ENCODE measurements around the gene SLC6A19. TPM values are rescaled to one million over a fixed set of nuclear protein-coding genes. Genes with fewer than 3 reads are reported as not detected.

SLC6A19 gene
- total and polyA plus RNA-seq, 9 of the 15 experiments (the other 6 are each of a cell fraction or from before 2014, with no cell fraction given), result 0.03 to 1.6 (median 0.59) TPM

- TF ChIP-seq HCFC1 (IDR thresholded peaks at IDR 0.05; ENCODE audit: low read depth, low read length), result no peak
- TF ChIP-seq MTA3 (IDR thresholded peaks at IDR 0.05; ENCODE audit: borderline replicate concordance), result no peak; the same call in 1 of the 2 replicates
- TF ChIP-seq, protein P1, sequence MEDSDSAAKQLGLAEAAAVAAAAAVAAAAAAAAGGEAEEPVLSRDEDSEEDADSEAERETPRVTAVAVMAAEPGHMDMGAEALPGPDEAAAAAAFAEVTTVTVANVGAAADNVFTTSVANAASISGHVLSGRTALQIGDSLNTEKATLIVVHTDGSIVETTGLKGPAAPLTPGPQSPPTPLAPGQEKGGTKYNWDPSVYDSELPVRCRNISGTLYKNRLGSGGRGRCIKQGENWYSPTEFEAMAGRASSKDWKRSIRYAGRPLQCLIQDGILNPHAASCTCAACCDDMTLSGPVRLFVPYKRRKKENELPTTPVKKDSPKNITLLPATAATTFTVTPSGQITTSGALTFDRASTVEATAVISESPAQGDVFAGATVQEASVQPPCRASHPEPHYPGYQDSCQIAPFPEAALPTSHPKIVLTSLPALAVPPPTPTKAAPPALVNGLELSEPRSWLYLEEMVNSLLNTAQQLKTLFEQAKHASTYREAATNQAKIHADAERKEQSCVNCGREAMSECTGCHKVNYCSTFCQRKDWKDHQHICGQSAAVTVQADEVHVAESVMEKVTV (CRISPR knock-in tag; IDR thresholded peaks at IDR 0.05), result peak; percentile 84
- TF ChIP-seq SMC3 (conservative IDR thresholded peaks at IDR 0.05; ENCODE audit: insufficient read depth, low read depth, low read length), result peak; percentile 97
- TF ChIP-seq, protein P2, sequence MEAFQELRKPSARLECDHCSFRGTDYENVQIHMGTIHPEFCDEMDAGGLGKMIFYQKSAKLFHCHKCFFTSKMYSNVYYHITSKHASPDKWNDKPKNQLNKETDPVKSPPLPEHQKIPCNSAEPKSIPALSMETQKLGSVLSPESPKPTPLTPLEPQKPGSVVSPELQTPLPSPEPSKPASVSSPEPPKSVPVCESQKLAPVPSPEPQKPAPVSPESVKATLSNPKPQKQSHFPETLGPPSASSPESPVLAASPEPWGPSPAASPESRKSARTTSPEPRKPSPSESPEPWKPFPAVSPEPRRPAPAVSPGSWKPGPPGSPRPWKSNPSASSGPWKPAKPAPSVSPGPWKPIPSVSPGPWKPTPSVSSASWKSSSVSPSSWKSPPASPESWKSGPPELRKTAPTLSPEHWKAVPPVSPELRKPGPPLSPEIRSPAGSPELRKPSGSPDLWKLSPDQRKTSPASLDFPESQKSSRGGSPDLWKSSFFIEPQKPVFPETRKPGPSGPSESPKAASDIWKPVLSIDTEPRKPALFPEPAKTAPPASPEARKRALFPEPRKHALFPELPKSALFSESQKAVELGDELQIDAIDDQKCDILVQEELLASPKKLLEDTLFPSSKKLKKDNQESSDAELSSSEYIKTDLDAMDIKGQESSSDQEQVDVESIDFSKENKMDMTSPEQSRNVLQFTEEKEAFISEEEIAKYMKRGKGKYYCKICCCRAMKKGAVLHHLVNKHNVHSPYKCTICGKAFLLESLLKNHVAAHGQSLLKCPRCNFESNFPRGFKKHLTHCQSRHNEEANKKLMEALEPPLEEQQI (IDR thresholded peaks at IDR 0.05), result no peak
- TF ChIP-seq ZNF445 (CRISPR knock-in tag; IDR thresholded peaks at IDR 0.05; ENCODE audit: low read depth), result no peak
- TF ChIP-seq, protein P3, sequence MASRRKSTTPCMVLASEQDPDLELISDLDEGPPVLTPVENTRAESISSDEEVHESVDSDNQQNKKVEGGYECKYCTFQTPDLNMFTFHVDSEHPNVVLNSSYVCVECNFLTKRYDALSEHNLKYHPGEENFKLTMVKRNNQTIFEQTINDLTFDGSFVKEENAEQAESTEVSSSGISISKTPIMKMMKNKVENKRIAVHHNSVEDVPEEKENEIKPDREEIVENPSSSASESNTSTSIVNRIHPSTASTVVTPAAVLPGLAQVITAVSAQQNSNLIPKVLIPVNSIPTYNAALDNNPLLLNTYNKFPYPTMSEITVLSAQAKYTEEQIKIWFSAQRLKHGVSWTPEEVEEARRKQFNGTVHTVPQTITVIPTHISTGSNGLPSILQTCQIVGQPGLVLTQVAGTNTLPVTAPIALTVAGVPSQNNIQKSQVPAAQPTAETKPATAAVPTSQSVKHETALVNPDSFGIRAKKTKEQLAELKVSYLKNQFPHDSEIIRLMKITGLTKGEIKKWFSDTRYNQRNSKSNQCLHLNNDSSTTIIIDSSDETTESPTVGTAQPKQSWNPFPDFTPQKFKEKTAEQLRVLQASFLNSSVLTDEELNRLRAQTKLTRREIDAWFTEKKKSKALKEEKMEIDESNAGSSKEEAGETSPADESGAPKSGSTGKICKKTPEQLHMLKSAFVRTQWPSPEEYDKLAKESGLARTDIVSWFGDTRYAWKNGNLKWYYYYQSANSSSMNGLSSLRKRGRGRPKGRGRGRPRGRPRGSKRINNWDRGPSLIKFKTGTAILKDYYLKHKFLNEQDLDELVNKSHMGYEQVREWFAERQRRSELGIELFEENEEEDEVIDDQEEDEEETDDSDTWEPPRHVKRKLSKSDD (conservative IDR thresholded peaks at IDR 0.05; ENCODE audit: low read length), result no peak
- no peak for TF ChIP-seq EZH2 (IDR thresholded peaks at IDR 0.05; ENCODE audit: borderline replicate concordance, low read depth, low read length)
- no peak for TF ChIP-seq EWSR1 (IDR thresholded peaks at IDR 0.05; ENCODE audit: borderline replicate concordance, low read depth, partially characterized antibody)
- no peak for TF ChIP-seq ATF1 (CRISPR knock-in tag; IDR thresholded peaks at IDR 0.05)
- TF ChIP-seq ATF1 (tag; IDR thresholded peaks at IDR 0.05), result peak; percentile 47; the same call in 1 of the 2 replicates
- TF ChIP-seq, protein P4, sequence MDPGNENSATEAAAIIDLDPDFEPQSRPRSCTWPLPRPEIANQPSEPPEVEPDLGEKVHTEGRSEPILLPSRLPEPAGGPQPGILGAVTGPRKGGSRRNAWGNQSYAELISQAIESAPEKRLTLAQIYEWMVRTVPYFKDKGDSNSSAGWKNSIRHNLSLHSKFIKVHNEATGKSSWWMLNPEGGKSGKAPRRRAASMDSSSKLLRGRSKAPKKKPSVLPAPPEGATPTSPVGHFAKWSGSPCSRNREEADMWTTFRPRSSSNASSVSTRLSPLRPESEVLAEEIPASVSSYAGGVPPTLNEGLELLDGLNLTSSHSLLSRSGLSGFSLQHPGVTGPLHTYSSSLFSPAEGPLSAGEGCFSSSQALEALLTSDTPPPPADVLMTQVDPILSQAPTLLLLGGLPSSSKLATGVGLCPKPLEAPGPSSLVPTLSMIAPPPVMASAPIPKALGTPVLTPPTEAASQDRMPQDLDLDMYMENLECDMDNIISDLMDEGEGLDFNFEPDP (CRISPR knock-in tag; IDR thresholded peaks at IDR 0.05), result no peak
- no peak for TF ChIP-seq POLR2AphosphoS5 (IDR thresholded peaks at IDR 0.05; ENCODE audit: control insufficient read depth, insufficient read depth, low read depth, low read length)
- TF ChIP-seq WHSC1 (IDR thresholded peaks at IDR 0.05; ENCODE audit: low read length), result no peak
- no peak for TF ChIP-seq MBD2 (IDR thresholded peaks at IDR 0.05; ENCODE audit: borderline replicate concordance, low read depth)
- TF ChIP-seq TOE1 (IDR thresholded peaks at IDR 0.05; ENCODE audit: borderline replicate concordance), result no peak
- peak; percentile 58; the same call in 1 of the 2 replicates for TF ChIP-seq TOE1 (CRISPR knock-in tag; IDR thresholded peaks at IDR 0.05; ENCODE audit: borderline replicate concordance, low read depth)
- TF ChIP-seq POU5F1 (IDR thresholded peaks at IDR 0.05; ENCODE audit: borderline replicate concordance, low read depth, low read length, partially characterized antibody), result no peak
Observed at GRCh38 chr5:1167728-1168709, 33.4 kb upstream of the SLC6A19 start (continued).

All from K562 (cell line).